Body of pancreas (tissue), 4 donors: ENCODE measurements around the gene SEC24B.

Experiments
- CTCF ChIP-seq, 7 experiments: fragments of 450-650 bp in 4 of 7; fragments of 200-600 bp in 3 of 7; sonication (generic) in 3 of 7; IDR thresholded peaks; one replicate each; pipeline ENCODE4 v1.5.1; 2016 to 2019; ENCODE audit warnings: antibody characterized with exemption in 7 of 7
- POLR2A ChIP-seq, 3 donors: fragments of 450-650 bp; IDR thresholded peaks; one replicate each; pipeline ENCODE4 v1.6.1; 2016; ENCODE audit warnings: antibody characterized with exemption in 3 of 3, mild to moderate bottlenecking in 2 of 3

DNA sequence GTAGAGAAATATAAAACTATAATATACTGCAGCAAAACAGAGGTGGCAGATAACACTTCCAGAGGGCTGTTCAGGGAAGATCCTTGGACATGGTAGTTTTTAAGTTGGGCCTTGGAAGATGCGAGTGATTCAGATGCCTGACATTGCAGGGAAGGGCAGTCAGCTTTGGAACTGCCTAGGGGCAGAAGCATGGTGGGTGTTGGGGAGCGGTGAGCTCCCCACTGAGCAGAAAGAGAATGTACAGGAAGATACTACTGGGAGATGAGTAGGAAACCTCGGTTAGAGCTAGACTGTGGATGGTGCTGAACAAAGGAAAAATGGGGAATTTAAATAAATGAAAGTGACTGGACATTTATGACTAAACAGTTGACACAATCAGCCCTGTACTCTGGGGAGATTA lies 24.9 kb upstream of the SEC24B start:
- TF ChIP-seq POLR2A (IDR thresholded peaks at IDR 0.05): no peak
- TF ChIP-seq CTCF (IDR thresholded peaks at IDR 0.05): no peak
